ENCODE measurements around the gene PELO. TPM values are rescaled to one million over a fixed set of nuclear protein-coding genes. Genes with fewer than 3 reads are reported as not detected.

Gene PELO
- total RNA-seq, 1 donor from 2014 or later, result 21.0 TPM

DNA sequence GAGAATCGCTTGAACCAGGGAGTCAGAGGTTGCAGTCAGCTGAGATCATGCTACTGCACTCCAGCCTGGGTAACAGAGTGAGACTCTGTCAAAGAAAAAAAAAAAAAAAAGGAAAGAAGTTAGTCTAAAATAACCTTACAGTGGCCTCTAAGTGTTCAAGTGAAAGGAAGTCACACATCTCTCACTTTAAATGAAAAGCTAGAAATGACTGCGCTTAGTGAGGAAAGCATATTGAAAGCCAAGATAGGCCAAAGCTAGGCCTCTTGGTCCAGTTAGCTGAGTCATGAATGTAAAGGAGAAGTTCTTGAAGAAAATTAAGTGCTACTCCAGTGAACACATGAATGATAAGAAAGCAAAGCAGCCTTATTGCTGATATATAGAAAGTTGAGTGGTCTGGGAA is 38.1 kb downstream of the PELO start:
- ATAC-seq, result no peak
- no peak for DNase-seq (ENCODE audit: low spot score)

DNA sequence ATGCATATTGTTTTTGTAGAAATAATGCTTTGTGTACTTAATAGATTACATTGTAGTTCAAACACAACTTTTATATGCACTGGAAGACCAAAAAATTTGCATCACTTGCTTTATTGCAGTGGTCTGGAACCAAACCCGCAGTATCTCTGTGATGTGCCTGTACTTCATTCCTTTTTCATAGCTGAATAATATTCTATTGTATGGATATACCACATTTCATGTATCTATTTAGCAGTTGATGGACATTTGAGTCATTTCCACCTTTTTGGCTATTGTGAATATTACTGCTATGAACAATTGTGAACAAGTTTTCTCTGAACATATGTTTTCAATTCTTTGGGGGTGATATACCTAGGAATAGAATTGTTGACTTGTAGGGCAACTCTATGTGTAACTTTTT is 40.1 kb downstream of the PELO start:
- no peak for ATAC-seq
- no peak for DNase-seq (ENCODE audit: low spot score)

DNA sequence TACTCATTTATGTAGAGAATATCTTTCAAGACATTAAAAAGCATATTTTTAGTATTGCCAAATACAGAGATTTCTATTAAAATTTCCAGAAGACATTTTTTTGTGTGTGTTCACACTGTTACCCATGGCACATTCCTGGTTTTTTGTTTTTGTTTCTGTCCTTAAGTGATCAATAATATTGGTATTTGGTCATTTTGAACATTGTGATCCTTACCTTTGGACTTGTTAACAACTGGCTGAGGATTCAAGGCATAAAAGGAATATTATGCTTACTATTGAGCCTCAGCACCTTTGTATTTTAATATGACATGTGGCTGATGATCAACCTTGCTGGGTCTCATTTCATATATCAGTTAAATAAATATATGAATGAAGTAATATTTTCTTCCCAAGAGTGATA is 41.9 kb downstream of the PELO start:
- ATAC-seq (no peak), DNase-seq (ENCODE audit: low spot score) (no peak)

DNA sequence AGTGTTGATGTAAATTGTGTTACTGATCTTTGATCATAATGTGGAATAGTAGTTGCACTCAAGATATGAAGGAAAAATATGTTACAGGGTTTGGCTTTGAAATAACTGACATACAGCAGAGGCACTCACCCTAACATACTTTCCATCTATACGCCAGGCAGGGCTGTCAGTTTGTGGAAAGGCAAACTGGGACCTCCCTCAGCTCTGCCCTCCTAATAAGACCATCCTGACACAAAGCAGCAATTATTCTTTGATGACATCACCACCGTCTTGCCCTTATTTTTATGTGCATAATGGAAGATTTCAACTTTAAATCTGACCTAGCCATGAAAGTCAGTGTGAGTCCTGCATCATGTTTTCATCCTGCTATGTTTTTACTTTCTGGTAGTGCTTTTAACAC is 42.9 kb downstream of the PELO start:
- DNase-seq (ENCODE audit: low spot score) (no peak), ATAC-seq (no peak)

DNA sequence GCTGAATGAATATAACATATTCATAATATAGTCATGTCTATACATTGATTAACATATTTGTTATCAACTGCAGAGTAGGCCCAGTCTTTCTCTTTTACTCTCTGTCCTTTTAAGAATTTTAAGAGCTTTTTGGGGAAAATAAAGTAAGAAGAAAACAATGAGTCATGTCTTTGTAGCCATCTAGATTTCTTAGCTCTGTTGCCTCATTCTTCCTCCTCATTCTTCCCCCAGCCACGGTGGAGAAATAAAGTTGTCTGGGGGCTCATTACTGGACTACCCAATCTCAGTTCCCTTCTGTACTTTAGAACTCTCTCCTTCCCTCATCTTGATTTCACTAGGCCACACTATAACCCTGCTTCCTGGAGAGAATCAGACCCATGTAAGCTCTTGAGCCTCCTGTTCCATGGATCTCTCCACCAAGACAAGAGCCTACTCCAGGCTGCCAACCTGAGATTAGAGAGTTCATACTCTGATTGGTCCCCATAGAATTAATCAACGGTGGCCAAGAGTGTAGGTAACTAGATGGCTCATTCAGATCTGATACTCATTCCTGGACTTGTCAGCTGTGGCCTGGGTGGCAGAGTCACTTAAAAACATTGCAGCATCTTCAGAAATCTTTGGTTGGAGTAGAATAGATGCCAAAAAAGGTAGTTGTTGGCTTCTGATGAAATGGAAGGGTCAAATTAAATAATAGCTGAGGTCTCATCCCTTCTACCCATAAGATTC is 44.2 kb downstream of the PELO start:
- DNase-seq (ENCODE audit: low spot score), result no peak
- no peak for ATAC-seq

DNA sequence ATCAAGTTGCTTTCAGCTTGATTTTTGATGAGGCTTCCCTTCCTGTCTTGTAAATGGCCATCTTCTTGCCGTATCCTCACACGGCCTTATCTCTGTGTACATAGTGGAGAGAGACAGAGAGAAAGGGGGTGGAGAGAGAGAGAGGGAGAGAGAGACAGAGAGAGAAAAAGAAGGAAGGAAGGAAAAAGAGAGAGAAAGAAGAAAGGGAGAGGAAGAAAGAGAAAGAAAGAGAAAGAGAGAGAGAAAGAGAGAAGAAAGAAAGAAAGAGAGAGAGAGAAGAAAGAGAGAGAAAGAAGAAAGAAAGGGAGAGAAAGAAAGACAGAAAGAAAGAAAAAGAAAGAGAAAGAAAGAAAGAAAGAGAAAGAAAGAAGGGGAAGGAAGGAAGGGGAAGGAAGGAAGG is 46.6 kb downstream of the PELO start:
- DNase-seq (ENCODE audit: low spot score) (no peak), ATAC-seq (no peak)

DNA sequence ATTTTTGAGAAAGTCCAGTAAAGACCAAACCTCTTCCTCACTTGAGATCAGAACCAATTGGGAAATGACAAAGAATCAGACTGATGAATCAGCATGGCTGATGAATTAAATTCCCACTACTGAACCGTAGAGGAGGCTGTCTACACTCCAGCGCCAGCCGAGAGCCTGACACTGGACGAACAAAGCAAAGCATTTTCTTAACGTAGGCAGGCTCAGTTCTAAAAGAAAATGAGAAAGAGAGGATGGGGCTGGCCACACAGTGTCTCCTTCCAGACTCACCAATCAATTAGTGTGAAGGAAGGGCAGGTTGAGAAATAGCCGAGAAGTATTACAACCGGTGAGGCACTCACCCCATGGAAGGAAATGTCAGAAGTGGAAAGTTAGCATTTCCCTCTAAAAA is 49.4 kb downstream of the PELO start:
- ATAC-seq, result peak; percentile 46
- no peak for DNase-seq (ENCODE audit: low spot score)

Other genes starting within 250 kb of the PELO start
- gene ITGA1, start within 50 bp of the PELO start, total RNA-seq, result 69.5 TPM
- gene ITGA2, start 201.4 kb downstream of the PELO start, total RNA-seq, result 0.30 TPM